H1 (cell line): ENCODE measurements around the gene RNF8.

Source experiments
- BACH1 ChIP-seq: IDR thresholded peaks from 2 replicates; pipeline ENCODE4 v1.6.1; 2012; ENCODE audit warnings: low read length, improper control_type of control experiment
- CBX5 ChIP-seq: fragments of 300-800, 300-1000 bp; sonication (generic); IDR thresholded peaks from 2 replicates; pipeline ENCODE4 v1.7.1; 2016; ENCODE audit warnings: antibody characterized with exemption, low read length, low read depth
- EGR1 ChIP-seq: IDR thresholded peaks from 2 replicates; pipeline ENCODE4 v1.6.1; 2011; ENCODE audit warnings: low read depth, low read length, borderline replicate concordance
- EZH2 ChIP-seq: fragments of 200-600 bp; sonication (generic); IDR thresholded peaks from 2 replicates; pipeline ENCODE4 v1.7.1; 2012; ENCODE audit warnings: low read depth, mild to moderate bottlenecking, moderate library complexity, low read length, inconsistent platforms; ENCODE audit not compliant: severe bottlenecking
- HDAC2 ChIP-seq, 2 experiments: fragments of 300-600 bp in 1 of 2; sonication (generic) in 1 of 2; IDR thresholded peaks; 2 replicates each; pipeline ENCODE4 v1.6.1; 2011 to 2012; ENCODE audit warnings: low read depth in 2 of 2, low read length in 2 of 2, mild to moderate bottlenecking in 2 of 2, moderate library complexity in 2 of 2, borderline replicate concordance in 1 of 2, inconsistent platforms in 1 of 2
- JUN ChIP-seq: IDR thresholded peaks from 2 replicates; pipeline ENCODE4 v1.6.1; 2011; ENCODE audit warnings: low read depth, mild to moderate bottlenecking, improper control_type of control experiment, low read length
- PHF8 ChIP-seq: fragments of 200-600 bp; sonication (generic); conservative IDR thresholded peaks from 2 replicates; pipeline ENCODE4 v1.7.1; 2012; ENCODE audit warnings: low read depth, mild to moderate bottlenecking, inconsistent platforms, low read length, moderate library complexity
- POLR2A ChIP-seq, 2 experiments: IDR thresholded peaks; 1 replicate in 1 of 2; 2 replicates in 1 of 2; pipeline ENCODE4 v1.6.1; 2011; ENCODE audit warnings: low read depth in 2 of 2, low read length in 2 of 2, mild to moderate bottlenecking in 2 of 2; ENCODE audit errors: control extremely low read depth in 1 of 2
- POLR2AphosphoS5 ChIP-seq: IDR thresholded peaks from 2 replicates; pipeline ENCODE4 v1.6.1; 2011; ENCODE audit warnings: low read depth, low read length
- SP1 ChIP-seq: IDR thresholded peaks from 2 replicates; pipeline ENCODE4 v1.6.1; 2011; ENCODE audit warnings: low read depth, low read length
- SUZ12 ChIP-seq: fragments of 200-600 bp; sonication (generic); IDR thresholded peaks from 2 replicates; pipeline ENCODE4 v1.6.1; 2012; ENCODE audit warnings: mild to moderate bottlenecking, inconsistent platforms, low read length, moderate library complexity, mixed read lengths
- TAF1 ChIP-seq: IDR thresholded peaks from 2 replicates; pipeline ENCODE4 v1.6.1; 2011; ENCODE audit warnings: mild to moderate bottlenecking, low read depth, low read length
- TF ChIP-seq, protein P1 (sequence below), 3 experiments: IDR thresholded peaks; 1 replicate in 2 of 3; 2 replicates in 1 of 3; pipeline versions ENCODE4 v1.5.1 to v1.6.1; 2011; ENCODE audit warnings: low read length in 3 of 3, mild to moderate bottlenecking in 3 of 3, inconsistent platforms in 2 of 3, low read depth in 1 of 3, moderate library complexity in 1 of 3; ENCODE audit not compliant: insufficient read depth in 1 of 3; ENCODE audit errors: control extremely low read depth in 1 of 3

DNA sequence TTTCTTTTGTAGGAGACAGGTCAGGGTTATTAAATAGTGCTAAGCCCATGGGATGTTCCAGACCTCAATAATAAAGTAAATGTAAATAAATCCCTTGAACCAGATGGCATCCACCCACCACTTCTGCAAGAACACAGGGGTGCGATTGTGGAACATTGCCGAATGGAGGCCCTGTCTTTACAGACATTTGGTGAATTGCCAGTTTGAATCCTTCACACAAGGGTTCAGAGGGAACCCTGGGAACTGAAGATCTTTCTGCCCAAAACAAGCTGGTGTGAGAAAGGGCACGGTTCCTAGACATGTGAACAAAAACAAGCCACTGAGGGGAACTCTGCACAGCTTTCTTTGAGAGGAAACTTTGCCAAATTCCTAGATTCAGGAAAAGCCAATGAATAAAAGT is 30.2 kb upstream of the RNF8 start:
- TF ChIP-seq SP1, result no peak
- TF ChIP-seq EGR1, result no peak
- no peak for TF ChIP-seq BACH1
- TF ChIP-seq TAF1, result no peak
- no peak for TF ChIP-seq CBX5
- TF ChIP-seq JUN, result no peak
- TF ChIP-seq, protein P1, sequence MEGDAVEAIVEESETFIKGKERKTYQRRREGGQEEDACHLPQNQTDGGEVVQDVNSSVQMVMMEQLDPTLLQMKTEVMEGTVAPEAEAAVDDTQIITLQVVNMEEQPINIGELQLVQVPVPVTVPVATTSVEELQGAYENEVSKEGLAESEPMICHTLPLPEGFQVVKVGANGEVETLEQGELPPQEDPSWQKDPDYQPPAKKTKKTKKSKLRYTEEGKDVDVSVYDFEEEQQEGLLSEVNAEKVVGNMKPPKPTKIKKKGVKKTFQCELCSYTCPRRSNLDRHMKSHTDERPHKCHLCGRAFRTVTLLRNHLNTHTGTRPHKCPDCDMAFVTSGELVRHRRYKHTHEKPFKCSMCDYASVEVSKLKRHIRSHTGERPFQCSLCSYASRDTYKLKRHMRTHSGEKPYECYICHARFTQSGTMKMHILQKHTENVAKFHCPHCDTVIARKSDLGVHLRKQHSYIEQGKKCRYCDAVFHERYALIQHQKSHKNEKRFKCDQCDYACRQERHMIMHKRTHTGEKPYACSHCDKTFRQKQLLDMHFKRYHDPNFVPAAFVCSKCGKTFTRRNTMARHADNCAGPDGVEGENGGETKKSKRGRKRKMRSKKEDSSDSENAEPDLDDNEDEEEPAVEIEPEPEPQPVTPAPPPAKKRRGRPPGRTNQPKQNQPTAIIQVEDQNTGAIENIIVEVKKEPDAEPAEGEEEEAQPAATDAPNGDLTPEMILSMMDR (IDR thresholded peaks at IDR 0.05; ENCODE audit: control extremely low read depth in 1 of 3, insufficient read depth in 1 of 3, low read depth in 1 of 3, low read length in 3 of 3), result no peak
- no peak for TF ChIP-seq PHF8
- TF ChIP-seq POLR2AphosphoS5, result no peak
- TF ChIP-seq EZH2, result no peak
- TF ChIP-seq POLR2A (IDR thresholded peaks at IDR 0.05; ENCODE audit: control extremely low read depth in 1 of 2, low read depth in 2 of 2, low read length in 2 of 2), result no peak
- TF ChIP-seq SUZ12, result no peak
- TF ChIP-seq HDAC2 (IDR thresholded peaks at IDR 0.05; ENCODE audit: borderline replicate concordance in 1 of 2, low read depth in 2 of 2, low read length in 2 of 2), result no peak
